OCI-LY7 (cell line): ENCODE measurements around the gene B4GAT1.

Experiments
- EZH2phosphoT487 ChIP-seq: fragments of 200-600 bp; sonication (generic); IDR thresholded peaks from 2 replicates; pipeline ENCODE4 v1.6.1; 2018; ENCODE audit warnings: low read depth, borderline replicate concordance, mild to moderate bottlenecking, mixed run types, antibody characterized with exemption, low read length, moderate library complexity, mixed read lengths
- TF ChIP-seq, protein P1 (sequence below): fragments of 200-600 bp; sonication (generic); conservative IDR thresholded peaks from 2 replicates; pipeline ENCODE4 v1.5.1; 2014; ENCODE audit warnings: mild to moderate bottlenecking, antibody characterized with exemption, low read length, moderate library complexity, mixed read lengths

DNA sequence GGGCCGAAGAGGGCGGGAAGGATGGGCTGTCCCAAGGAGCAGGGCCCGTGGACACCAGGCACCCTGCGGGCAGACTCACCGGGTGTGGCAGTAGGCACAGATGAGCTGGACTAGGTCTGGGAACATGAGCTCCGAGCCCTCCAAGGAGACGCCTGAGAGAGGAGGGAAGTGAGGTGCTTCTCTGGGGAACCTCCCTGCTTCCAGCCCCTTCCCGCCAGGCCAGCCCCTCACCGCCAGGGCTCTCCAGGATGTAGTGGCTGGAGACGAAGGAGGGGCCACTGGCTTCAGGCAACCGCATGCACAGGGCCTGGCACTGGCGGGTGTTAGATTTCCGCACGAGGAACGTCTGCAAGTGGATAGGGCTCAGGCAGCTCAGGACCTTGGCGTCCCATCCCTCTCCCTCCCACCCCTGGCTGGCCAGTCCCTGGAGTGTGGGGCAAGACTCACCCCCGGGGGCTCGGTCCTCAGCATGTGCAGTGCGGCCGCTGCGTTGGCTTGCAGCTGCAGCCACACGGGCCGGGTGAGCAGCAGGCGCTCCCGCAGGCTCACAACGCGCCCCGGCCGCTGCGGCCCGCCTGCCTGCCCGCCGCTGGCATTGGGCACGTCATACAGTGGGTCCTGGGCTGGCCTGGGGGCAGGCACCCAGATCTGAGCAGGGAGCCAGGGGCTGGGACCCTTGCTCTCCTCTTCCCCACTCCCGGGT, 11.7 kb downstream of the B4GAT1 start:
- TF ChIP-seq, protein P1, sequence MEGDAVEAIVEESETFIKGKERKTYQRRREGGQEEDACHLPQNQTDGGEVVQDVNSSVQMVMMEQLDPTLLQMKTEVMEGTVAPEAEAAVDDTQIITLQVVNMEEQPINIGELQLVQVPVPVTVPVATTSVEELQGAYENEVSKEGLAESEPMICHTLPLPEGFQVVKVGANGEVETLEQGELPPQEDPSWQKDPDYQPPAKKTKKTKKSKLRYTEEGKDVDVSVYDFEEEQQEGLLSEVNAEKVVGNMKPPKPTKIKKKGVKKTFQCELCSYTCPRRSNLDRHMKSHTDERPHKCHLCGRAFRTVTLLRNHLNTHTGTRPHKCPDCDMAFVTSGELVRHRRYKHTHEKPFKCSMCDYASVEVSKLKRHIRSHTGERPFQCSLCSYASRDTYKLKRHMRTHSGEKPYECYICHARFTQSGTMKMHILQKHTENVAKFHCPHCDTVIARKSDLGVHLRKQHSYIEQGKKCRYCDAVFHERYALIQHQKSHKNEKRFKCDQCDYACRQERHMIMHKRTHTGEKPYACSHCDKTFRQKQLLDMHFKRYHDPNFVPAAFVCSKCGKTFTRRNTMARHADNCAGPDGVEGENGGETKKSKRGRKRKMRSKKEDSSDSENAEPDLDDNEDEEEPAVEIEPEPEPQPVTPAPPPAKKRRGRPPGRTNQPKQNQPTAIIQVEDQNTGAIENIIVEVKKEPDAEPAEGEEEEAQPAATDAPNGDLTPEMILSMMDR = no peak
- TF ChIP-seq EZH2phosphoT487 = no peak
